HG02885 (cell line): Measurements from ENCODE around the gene TAS2R46.
A peak's percentile ranks its signal among the peaks of the same experiment; 100 is the strongest.
"Not testable (repeated sequence)": the region's sequence is repeated elsewhere in the genome, so short reads cannot be mapped to it uniquely, and the experiment has no call there.

ENCODE experiments used
- ATAC-seq: cut with Tn5 transposase; IDR thresholded peaks from one replicate; pipeline ENCODE4 v1.9.1; 2021; ENCODE audit warnings: mild to moderate bottlenecking; ENCODE audit not compliant: unreplicated experiment, poor library complexity

Gene TAS2R46, protein sequence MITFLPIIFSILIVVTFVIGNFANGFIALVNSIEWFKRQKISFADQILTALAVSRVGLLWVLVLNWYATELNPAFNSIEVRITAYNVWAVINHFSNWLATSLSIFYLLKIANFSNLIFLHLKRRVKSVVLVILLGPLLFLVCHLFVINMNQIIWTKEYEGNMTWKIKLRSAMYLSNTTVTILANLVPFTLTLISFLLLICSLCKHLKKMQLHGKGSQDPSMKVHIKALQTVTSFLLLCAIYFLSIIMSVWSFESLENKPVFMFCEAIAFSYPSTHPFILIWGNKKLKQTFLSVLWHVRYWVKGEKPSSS

DNA sequence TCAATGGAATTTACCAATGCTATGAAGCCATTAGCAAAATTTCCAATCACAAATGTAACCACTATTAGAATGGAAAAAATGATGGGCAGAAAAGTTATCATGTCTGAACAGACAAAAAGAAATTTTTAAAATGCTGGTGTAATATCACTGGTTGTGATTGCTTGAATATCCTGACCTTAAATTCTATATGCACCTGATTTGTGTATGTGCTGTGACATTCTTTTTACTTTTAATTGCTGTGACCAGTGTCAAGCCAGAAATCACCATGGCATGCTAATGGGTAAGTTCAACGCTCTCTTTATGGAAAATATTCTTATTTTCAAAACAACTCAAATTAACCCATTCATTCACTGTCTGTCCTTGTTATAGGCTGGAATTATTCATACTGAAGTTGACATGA is at the start of gene TAS2R46:
Gene TAS2R46 (minus strand): TSS at position 101 of the 400 bp plus-strand sequence. CDS start 0 bp downstream, at position 101.
- not testable (repeated sequence) for ATAC-seq

DNA sequence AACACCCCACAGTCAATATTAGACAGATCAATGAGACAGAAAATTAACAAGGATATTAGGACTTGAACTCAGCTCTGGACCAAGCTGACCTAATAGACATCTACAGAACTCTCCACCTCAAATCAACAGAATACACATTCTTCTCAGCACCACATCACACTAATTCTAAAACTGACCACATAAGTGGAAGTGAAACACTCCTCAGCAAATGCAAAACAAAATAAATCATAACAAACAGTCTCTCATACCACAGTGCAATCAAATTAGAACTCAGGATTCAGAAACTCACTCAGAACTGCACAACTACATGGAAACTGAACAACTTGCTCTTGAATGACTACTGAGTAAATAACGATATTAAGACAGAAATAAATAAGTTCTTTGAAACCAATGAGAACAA is 49.1 kb upstream of the TAS2R46 start:
- ATAC-seq: not testable (repeated sequence)

DNA sequence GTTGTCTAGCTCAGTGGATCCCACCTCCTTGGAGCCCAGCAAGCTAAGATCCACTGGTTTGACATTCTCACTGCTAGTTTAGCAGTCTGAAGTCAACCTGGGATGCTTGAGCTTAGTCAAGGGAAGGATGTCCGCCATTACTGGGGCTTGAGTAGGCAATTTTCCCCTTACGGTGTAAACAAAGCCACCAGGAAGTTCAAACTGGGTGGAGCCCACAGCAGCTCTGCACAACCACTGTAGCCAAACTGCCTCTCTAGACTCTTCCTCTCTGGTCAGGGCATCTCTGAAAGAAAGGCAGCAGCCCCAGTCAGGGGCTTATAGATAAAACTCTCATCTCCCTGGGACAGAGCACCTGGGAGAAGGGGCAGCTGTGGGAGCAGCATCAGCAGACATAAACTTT is 46.8 kb upstream of the TAS2R46 start:
- no peak for ATAC-seq

DNA sequence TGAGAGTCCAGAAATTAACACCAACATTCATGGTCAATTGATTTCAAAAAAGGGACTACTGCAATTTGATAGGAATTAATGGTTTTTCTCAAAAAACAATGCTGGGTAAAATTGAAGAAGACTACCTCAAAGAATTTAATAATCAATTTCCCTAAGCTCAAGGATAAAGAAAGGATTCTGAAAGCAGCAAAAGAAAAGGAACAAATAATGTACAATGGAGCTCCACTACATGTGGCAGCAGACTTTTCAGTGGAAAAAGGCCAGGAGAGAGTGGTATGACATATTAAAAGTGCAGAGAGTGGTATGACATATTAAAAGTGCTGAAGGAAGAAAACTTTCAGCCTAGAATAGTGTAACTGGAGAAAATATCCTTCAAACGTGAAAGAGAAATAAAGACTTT is 45.6 kb upstream of the TAS2R46 start:
- no peak for ATAC-seq

DNA sequence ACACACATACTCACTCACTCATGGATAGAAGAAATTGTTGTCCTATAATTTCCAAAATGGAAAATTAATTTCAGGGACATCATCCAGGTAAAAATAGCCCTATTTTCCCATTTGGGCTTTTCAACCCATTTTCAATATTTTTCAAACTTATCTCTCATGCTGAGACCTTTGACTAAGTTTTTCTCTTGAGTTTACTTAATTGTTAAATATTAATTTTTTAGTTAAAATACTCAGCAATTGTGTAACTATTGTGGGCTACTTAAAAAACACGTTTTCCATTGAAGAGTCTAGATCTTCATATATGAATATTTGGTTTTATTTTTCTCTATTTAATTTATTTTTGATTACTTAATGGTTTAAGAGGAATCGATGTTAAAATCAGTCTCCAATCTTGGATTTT is 44.2 kb upstream of the TAS2R46 start:
- no peak for ATAC-seq

DNA sequence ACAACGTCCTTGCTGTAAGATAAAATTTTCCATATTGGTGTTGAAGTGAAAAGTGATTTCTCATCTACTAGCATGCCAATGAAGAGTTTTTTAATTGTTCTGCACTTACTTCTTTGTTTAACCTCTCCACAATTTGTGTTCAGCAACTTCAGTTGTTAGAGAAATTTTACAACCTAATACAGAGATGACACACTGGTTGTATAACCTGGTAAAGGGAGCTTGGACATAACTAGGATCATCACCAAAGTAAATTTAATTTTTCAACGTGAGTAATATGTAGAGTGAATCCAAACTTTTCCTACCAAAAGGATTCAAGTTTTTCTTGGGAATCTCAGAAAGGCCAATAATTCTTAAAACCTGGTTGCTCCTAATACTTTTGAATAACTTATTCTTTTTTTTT is 43.5 kb upstream of the TAS2R46 start:
- ATAC-seq: no peak

DNA sequence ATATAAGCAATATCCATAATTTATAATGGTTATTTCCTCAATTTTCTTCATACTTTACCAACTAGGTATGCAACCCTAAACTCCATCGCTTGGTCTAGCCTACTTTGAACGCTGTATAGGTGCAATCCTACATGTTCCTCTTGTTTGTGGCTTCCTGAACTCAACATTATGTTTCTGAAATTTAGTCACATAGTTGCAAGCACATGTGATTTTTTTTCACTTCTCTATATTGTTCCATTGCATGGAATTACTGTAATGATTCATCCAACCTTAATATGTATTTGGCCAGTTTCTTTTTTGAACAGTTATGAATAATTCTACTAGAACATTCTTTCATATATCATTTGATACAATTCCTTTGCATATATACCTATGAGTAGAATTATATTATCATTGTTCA is 32.8 kb upstream of the TAS2R46 start:
- ATAC-seq: peak; percentile 71

DNA sequence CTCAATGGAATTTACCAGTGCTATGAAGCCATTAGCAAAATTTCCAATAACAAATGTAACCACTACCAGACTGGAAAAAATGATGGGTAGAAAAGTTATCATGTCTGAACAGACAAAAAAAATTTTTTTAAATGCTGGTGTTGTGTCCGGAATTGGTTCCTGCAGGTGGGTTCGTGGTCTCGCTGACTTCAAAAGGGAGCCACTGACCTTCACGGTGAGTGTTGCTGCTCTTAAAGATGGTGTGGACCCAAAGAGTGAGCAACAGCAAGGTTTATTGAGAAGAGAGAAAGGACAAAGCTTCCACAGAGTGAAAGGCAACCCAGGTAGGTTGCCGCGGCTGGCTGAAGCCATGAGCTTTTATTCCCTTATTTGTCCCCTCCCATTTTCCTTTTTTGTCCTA is 30.0 kb upstream of the TAS2R46 start, which contains the start of gene TAS2R43:
Gene TAS2R43 (minus strand): TSS at position 186 of the 400 bp plus-strand sequence. CDS start 84 bp downstream, at position 102.
- ATAC-seq: no peak

DNA sequence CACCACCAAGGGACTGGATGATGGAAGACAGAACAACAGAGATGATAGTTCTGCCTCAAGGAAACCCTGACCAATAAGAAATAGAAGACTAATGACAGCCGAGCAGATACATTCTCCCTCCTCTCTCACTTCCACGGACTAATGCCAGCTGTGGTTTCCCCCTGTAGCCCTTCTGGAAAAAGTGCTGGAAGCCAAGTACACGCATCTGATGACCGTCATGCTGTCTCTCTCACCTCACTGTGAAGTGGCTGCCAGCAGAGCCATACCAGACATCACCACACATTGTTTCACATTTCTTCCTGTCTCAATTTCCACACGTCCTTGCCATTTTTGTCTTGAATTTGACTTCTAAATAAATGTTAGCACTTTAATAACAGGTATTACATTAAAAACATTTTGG is 27.2 kb upstream of the TAS2R46 start:
- no peak for ATAC-seq

DNA sequence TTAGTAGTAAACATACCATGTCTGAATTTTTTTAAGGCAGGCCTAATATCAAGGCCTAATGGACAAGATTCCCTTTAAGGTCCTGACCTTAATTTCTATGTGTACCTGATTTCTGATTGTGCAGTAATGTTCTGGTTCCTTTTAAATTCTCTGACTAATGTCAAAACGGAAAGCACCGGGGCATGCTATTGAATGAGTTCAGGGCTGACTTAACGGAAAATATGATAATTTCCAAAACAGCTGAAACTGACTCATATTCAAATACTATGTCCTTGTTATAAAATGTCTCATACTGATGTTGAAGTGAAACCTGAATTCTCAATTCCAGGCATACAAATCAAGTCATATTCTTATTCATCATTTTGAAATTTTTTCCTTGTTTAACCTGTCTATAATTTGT is 23.3 kb upstream of the TAS2R46 start:
- ATAC-seq: peak; percentile 69

DNA sequence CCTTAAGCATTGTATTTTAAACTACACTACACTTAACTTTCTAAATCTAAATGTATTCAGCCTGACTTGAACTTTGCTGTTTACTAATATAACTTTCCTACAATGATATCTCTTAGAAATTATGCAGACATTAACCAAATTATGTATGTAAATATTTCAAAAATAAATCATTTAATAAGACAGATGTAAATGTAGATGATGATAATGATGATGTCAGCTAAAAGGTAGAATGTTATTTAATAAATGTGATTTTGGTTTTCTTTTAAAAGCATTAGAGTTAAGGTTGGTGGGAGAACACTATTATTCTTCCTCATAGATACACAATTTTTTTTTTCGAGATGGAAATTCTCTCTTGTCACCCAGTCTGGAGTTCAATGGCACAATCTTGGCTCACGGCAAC is 19.9 kb upstream of the TAS2R46 start:
- ATAC-seq: no peak

DNA sequence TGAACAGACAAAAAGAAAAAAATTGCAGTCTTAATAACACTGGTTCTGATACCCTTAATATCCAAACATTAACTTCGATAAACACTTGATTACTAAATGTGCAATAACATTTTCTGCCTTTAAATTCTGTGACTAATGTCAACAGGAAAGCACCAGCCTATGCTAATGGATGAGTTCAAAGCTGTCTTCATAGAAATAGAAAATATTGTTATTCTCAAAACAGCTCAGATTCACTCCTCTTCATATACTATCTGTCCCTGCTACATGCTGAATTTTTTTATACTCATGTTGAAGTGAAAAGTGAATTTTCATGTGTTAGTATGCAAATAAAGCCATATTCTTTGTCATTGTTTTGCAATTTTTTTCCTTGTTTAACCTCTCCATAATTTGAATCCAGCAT is 16.2 kb upstream of the TAS2R46 start:
- ATAC-seq: no peak

DNA sequence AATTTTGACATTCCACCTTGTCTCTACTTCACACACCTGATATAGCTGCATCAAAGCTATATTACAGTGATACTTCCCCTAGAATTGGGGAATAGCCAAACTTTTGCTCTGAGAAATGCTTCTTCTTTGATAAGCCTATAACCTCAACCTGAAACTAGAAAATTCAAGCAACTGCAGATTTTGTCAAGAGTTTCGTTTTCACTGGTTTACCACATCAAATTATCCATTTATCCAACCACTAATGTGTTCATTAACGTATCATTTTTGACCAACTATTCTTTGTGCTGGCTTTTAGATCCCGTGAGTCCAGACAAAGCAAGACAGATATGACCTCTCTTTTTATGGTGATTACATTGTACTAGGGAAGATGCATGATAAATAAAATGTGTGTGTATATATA is 13.5 kb upstream of the TAS2R46 start:
- peak; percentile 61 for ATAC-seq

DNA sequence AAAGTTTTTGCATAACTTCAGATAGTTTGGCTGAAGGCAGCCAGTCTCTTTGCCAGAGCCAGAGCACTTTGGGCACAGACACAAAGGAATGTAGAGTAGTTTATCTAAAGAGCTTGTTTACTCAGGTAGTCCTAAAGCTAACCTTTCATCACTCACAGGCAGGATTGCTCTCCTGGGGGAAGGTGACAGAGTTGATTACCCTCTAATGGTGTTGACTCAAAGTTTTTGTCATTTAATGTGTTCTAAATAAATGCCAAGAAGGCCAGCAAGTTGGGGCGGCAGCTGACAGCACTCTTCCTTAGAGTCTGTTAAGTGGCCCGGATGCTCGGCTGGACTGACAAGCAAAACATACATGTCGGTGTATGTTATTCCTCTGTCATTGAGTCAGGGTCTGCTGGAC is 9.3 kb upstream of the TAS2R46 start:
- no peak for ATAC-seq

DNA sequence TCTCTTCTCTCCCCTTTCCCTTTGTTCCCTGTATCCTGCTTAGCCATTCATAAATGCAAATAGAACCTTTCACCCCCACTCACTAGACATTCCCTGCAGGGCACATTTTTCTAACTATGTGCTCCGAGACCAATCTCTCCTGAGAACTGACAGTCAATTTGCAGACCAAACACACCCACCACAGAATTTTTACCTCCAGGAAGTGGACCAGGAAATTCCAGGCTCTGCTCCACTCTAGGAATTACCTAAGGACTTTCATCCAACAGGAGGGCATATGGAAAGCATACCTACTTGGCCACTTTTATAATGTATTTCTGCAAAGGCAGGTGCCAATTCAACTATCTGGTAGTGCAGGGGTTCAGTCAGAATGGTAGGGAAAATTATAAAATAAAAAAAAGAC is 8.9 kb upstream of the TAS2R46 start:
- no peak for ATAC-seq

DNA sequence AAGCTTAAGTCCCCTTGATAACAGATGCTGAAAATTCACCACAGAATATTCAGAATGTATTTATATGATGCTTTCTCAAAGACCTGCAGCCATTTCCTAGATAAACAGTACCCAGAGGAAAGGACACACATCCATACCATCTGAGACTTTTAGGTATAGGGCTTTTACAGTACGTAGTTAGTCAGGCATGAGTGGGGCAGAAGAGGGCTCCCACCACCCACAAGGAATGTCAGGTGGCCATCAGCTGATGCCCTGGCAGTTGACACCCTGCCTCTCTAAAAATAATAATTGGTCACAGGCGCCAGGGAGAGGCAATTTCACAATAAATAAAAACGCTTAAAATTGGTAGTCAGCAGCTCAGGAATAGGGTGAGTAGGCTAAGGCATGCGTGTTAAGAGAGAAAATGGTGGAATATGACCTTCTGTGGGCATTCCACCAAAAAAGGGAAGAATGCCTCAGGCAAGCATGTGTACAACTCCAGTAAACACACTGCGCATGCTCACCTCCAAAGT is 7.8 kb upstream of the TAS2R46 start:
- no peak for ATAC-seq

DNA sequence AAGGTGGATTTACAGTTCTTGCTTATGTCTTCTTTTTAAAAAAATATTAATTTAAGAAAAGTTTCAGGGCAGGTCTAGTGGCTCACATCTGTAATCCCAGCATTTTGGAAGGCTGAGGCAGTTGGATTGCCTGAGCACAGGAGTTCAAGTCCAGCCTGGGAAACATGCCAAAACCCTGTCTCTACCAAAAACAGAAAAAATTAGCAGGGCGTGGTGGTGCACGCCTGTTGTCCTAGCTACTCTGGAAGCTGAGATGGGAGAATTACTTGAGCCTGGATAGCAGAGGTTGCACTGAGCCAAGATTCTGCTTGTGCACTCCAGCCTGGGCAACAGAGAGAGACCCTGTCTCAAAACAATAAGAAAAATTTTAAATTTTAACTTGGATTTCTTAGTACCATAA is 5.4 kb upstream of the TAS2R46 start:
- ATAC-seq: no peak

DNA sequence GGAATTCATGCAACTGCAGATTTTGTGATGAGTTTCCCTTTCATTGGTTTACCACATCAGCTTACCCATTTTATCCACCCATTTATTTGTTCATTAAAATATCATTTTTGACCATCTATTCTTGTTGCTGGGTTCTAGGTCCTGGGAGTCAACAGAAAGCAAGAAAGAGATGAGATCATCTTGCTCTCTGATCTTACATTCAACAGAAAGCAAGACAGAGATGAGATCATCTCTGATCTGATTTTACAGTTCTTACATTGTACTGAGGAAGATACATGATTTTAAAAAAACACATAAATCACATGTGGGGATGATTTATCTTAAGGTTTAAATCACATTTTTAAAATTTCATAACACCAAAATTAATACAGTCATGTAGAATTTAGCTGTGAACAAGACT is 2.3 kb downstream of the TAS2R46 start:
- no peak for ATAC-seq

DNA sequence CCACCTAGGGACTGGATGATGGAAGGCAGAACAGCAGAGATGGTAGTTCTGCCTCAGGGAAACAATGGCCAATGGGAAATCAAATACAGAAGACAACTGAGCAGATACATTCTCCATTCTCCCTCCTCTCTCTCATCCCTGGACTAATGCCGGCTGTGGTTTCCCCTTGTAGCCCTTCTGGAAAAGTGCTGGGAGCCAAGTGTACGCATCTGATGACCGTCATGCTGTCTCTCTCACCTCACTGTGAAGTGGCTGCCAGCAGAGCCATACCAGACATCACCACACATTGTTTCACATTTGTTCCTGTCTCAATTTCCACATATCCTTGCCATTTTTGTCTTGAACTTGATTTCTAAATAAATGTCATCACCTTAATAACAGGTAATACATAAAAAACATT is 3.1 kb downstream of the TAS2R46 start:
- ATAC-seq: no peak

DNA sequence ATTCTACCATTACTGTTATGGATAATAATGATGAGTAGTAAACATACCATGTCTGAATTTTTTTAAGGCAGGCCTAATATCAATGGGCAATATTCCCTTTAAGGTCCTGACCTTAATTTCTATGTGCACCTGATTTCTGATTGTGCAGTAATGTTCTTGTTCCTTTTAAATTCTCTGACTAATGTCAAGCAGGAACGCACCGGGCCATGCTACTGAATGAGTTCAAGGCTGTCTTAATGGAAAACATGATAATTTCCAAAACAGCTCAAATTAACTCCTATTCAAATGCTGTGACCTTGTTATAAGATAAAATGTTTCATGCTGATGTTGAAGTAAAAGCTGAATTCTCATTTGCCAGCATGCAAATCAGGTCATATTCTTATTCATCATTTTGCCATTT is 6.8 kb downstream of the TAS2R46 start:
- ATAC-seq: no peak

DNA sequence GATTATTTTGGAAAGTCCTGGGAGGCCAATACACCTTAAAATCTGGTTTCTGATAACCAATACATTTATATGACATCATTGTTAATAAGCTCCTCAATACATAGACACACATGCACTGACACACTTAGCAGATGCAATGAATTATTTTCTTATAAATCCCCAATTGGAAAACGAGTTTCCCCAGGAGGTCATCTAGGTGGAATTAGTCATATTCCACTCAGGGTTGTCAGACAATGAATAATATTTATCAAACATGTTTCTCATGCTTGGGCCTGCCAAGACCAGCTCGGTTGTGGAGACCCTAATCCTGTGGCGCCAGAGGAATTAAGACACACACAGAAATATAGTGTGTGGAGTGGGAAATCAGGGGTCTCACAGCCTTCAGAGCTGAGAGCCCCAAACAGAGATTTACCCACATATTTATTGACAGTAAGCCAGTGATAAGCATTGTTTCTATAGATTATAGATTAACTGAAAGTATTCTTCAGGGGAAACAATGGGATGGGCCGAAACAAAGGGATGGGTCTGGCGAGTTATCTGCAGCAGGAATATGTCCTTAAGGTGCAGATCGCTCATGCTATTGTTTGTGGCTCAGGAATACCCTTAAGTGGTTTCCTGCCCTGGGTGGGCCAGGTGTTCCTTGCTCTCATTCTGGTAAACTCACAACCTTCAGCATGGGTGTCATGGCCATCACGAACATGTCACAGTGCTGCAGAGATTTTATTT is 12.1 kb downstream of the TAS2R46 start:
- not testable (repeated sequence) for ATAC-seq

DNA sequence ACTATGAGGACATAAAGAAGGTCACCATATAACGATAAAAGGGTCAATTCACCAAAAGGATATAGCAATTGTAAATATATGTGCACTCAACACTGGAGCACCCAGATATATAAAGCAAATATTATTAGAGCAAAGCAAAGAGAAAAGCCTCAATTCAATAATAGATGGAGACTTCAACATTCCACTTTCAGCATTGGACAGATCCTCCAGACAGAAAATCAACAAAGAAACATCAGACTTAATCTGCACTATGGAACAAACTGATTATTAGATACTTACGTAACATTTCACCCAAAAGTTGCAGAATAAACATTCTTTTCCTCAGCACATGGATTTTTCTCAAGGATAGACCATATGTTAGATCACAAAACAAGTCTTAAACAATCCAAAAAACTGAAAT is 20.7 kb downstream of the TAS2R46 start:
- ATAC-seq: not testable (repeated sequence)
